DND-41 (cell line): Measurements from ENCODE around the gene YTHDF1.

Experiments used
- ATAC-seq: fragments of 200-7000 bp; cut with Tn5 transposase; 3 replicates; pipeline ENCODE4 v1.9.1; 2021; ENCODE audit warnings: low read depth; ENCODE audit not compliant: insufficient read depth
- DNase-seq: peaks from one replicate; pipeline ENCODE4 v3.0.0-alpha.2; 2020
- H2AFZ ChIP-seq: 2 replicates; pipeline ENCODE4 v1.6.0; 2012; ENCODE audit warnings: low read depth, low read length
- H3K27ac ChIP-seq: 2 replicates; pipeline ENCODE4 v1.5.1; 2012; ENCODE audit warnings: low read length, inconsistent platforms
- H3K27me3 ChIP-seq: fragments of 200-600 bp; sonication (generic); 2 replicates; pipeline ENCODE4 v1.6.0; 2012; ENCODE audit warnings: low read length, mild to moderate bottlenecking, inconsistent platforms; ENCODE audit not compliant: insufficient read depth, poor library complexity
- H3K36me3 ChIP-seq: 2 replicates; pipeline ENCODE4 v1.5.1; 2012; ENCODE audit warnings: low read length, inconsistent platforms; ENCODE audit not compliant: insufficient read depth
- H3K4me1 ChIP-seq: 2 replicates; pipeline ENCODE4 v1.5.1; 2012; ENCODE audit warnings: mild to moderate bottlenecking, low read length; ENCODE audit not compliant: insufficient read depth
- H3K4me2 ChIP-seq: 2 replicates; pipeline ENCODE4 v1.6.0; 2012; ENCODE audit warnings: mild to moderate bottlenecking, moderate library complexity, low read length, inconsistent platforms; ENCODE audit not compliant: insufficient read depth
- H3K4me3 ChIP-seq, 2 experiments: fragments of 200-600 bp in 1 of 2; shearing (Covaris generic) in 1 of 2; 2 replicates each; pipeline ENCODE4 v1.5.1; 2012 to 2016; ENCODE audit warnings: inconsistent platforms in 2 of 2, low read length in 2 of 2, mild to moderate bottlenecking in 2 of 2, low read depth in 1 of 2, moderate library complexity in 1 of 2
- H3K79me2 ChIP-seq: 2 replicates; pipeline ENCODE4 v1.6.0; 2012; ENCODE audit warnings: low read length, inconsistent platforms; ENCODE audit not compliant: insufficient read depth
- H3K9ac ChIP-seq: 2 replicates; pipeline ENCODE4 v1.6.0; 2012; ENCODE audit warnings: low read depth, mild to moderate bottlenecking, inconsistent platforms, low read length, moderate library complexity
- H3K9me3 ChIP-seq: 2 replicates; pipeline ENCODE4 v1.5.1; 2012; ENCODE audit warnings: low read length, moderate library complexity, mild to moderate bottlenecking, inconsistent platforms; ENCODE audit not compliant: insufficient read depth, severe bottlenecking
- H4K20me1 ChIP-seq: 2 replicates; pipeline ENCODE4 v1.6.0; 2012; ENCODE audit warnings: low read length; ENCODE audit not compliant: insufficient read depth
- EZH2 ChIP-seq: IDR thresholded peaks from 3 replicates; pipeline ENCODE4 v1.6.1; 2012; ENCODE audit warnings: borderline replicate concordance, low read depth, mild to moderate bottlenecking, moderate library complexity, low read length, inconsistent platforms; ENCODE audit not compliant: severe bottlenecking
- TF ChIP-seq, protein P1 (sequence below): IDR thresholded peaks from 2 replicates; pipeline ENCODE4 v1.5.1; 2012; ENCODE audit warnings: borderline replicate concordance, low read length, moderate library complexity, mild to moderate bottlenecking; ENCODE audit not compliant: poor library complexity, severe bottlenecking; ENCODE audit errors: extremely low read depth

The YTHDF1 gene

GRCh38 chr20:63202811-63203526 lies 13.0 kb downstream of the YTHDF1 start:
- Histone ChIP-seq H2AFZ (no peak overlapping the region), H3K27ac (no peak overlapping the region), H4K20me1 (peaks cover 94% of the 10 kb centered on the region), H3K36me3 (peaks cover 96% of the 10 kb centered on the region), H3K9ac (no peak overlapping the region), H3K4me3 (no peak overlapping the region), H3K4me1 (no peaks in the 10 kb centered on the region), H3K27me3 (no peaks in the 10 kb centered on the region), H3K4me2 (no peak overlapping the region), H3K9me3 (no peaks in the 10 kb centered on the region), H3K79me2 (peaks cover 99% of the 10 kb centered on the region)
- ATAC-seq (no peak), DNase-seq (no peak)
- TF ChIP-seq, protein P1, sequence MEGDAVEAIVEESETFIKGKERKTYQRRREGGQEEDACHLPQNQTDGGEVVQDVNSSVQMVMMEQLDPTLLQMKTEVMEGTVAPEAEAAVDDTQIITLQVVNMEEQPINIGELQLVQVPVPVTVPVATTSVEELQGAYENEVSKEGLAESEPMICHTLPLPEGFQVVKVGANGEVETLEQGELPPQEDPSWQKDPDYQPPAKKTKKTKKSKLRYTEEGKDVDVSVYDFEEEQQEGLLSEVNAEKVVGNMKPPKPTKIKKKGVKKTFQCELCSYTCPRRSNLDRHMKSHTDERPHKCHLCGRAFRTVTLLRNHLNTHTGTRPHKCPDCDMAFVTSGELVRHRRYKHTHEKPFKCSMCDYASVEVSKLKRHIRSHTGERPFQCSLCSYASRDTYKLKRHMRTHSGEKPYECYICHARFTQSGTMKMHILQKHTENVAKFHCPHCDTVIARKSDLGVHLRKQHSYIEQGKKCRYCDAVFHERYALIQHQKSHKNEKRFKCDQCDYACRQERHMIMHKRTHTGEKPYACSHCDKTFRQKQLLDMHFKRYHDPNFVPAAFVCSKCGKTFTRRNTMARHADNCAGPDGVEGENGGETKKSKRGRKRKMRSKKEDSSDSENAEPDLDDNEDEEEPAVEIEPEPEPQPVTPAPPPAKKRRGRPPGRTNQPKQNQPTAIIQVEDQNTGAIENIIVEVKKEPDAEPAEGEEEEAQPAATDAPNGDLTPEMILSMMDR = no peak
- no peak for TF ChIP-seq EZH2

GRCh38 chr20:63202021-63202420 lies 13.9 kb downstream of the YTHDF1 start:
- peaks cover 100% of the 10 kb centered on the region for H3K79me2 ChIP-seq

DNA sequence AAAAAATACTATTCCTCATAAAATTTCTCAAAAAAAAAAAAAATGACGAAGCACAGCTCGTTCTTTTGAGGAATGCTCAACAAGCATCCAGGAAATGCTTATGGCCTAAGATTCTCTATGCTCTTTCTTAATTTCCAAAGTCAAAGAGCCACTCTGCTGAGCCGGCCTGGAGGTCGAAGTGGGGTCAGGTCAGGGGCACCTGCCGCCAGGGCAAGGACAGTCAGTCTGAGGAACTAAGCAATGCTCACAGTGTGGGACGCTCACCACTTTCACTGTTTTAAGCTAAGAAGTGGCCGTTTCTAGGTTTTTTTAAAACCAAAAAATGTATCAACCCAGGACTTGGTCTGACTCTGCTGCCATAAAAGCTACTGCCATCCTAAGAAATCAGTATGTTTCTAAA lies 17.3 kb downstream of the YTHDF1 start:
- DNase-seq (no peak), ATAC-seq (no peak)
- no peaks in the 10 kb centered on the region for H3K4me1 ChIP-seq
- no peak overlapping the region for H3K4me2 ChIP-seq
- H3K9ac ChIP-seq = no peak overlapping the region
- H3K4me3 ChIP-seq = no peak overlapping the region
- peaks cover 95% of the 10 kb centered on the region for H4K20me1 ChIP-seq
- H2AFZ ChIP-seq = no peak overlapping the region
- TF ChIP-seq EZH2 = no peak
- TF ChIP-seq, protein P1 = no peak
- H3K79me2 ChIP-seq = peaks cover 82% of the 10 kb centered on the region
- no peaks in the 10 kb centered on the region for H3K27me3 ChIP-seq
- no peaks in the 10 kb centered on the region for H3K9me3 ChIP-seq
- no peak overlapping the region for H3K27ac ChIP-seq
- peaks cover 90% of the 10 kb centered on the region for H3K36me3 ChIP-seq

More at GRCh38 chr20:63202021-63202420, 13.9 kb downstream of the YTHDF1 start:
- peaks cover 98% of the 10 kb centered on the region for H4K20me1 ChIP-seq
- peaks cover 96% of the 10 kb centered on the region for H3K36me3 ChIP-seq
- TF ChIP-seq, protein P1 = no peak
- no peak for TF ChIP-seq EZH2
- H3K9me3 ChIP-seq = no peaks in the 10 kb centered on the region
- H3K4me1 ChIP-seq = no peaks in the 10 kb centered on the region
- H3K9ac ChIP-seq = no peak overlapping the region
- ATAC-seq (no peak), DNase-seq (no peak)
- no peak overlapping the region for H2AFZ ChIP-seq
- no peak overlapping the region for H3K27ac ChIP-seq
- H3K4me3 ChIP-seq = no peak overlapping the region
- H3K4me2 ChIP-seq = no peak overlapping the region
- H3K27me3 ChIP-seq = no peaks in the 10 kb centered on the region
